ENCODE data around the gene CDH15. TPM values are rescaled to one million over a fixed set of nuclear protein-coding genes. Genes with fewer than 3 reads are reported as not detected.

CDH15 gene
- total and polyA plus RNA-seq, 2 of the 13 experiments (the other 11 are each of a cell fraction or from before 2014, with no cell fraction given), result 0.74 to 2.2 TPM

DNA sequence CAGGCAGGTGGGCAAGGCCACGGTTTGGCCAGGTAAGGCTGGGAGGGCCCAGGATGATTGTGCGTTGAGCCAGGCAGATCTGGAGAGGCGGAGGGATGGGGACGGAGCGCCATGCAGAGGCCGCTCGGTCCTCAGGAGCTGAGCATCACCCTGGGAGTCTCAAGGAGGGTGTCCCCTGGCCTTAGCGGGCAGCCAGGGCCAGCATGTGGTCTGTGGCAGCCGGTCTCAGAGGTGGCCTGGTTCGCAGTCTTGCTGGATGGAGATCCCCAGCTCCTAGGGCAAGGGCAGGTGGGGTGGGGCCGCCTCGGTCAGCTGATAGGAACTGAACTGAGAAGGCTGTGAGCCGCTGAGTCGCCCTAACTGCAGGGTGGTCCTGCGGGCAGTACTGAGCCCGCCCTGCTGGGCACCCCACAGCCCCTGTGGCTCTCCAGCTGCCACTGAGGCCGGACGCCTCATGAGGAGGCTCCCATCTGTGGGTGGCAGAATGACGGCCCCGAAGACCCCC, 11.6 kb upstream of the CDH15 start (continued):
- no peak for TF ChIP-seq ZNF329 (CRISPR knock-in tag; IDR thresholded peaks at IDR 0.05; ENCODE audit: low read depth)
- no peak for TF ChIP-seq GABPB1 (CRISPR knock-in tag; IDR thresholded peaks at IDR 0.05)
- TF ChIP-seq RAD21 (CRISPR knock-in tag; IDR thresholded peaks at IDR 0.05), result 0 out of 2 replicates have a peak, but pooled peaks have one; percentile 5
- TF ChIP-seq MIXL1 (CRISPR knock-in tag; IDR thresholded peaks at IDR 0.05), result no peak
- TF ChIP-seq ASH2L (IDR thresholded peaks at IDR 0.05; ENCODE audit: insufficient read length, low read depth, low read length), result no peak
- no peak for TF ChIP-seq MBD4 (IDR thresholded peaks at IDR 0.05; ENCODE audit: borderline replicate concordance, low read length)
- TF ChIP-seq AKNA (CRISPR knock-in tag; IDR thresholded peaks at IDR 0.05; ENCODE audit: borderline replicate concordance), result no peak
- TF ChIP-seq, protein P1, sequence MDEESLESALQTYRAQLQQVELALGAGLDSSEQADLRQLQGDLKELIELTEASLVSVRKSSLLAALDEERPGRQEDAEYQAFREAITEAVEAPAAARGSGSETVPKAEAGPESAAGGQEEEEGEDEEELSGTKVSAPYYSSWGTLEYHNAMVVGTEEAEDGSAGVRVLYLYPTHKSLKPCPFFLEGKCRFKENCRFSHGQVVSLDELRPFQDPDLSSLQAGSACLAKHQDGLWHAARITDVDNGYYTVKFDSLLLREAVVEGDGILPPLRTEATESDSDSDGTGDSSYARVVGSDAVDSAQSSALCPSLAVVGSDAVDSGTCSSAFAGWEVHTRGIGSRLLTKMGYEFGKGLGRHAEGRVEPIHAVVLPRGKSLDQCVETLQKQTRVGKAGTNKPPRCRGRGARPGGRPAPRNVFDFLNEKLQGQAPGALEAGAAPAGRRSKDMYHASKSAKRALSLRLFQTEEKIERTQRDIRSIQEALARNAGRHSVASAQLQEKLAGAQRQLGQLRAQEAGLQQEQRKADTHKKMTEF (CRISPR knock-in tag; IDR thresholded peaks at IDR 0.05), result peak; percentile 4; the same call in 1 of the 2 replicates
- TF ChIP-seq IRF2 (CRISPR knock-in tag; IDR thresholded peaks at IDR 0.05), result peak; percentile 14; the same call in 1 of the 2 replicates
- no peak for TF ChIP-seq MED13 (CRISPR knock-in tag; IDR thresholded peaks at IDR 0.05)
- TF ChIP-seq ZFP36L1 (CRISPR knock-in tag; IDR thresholded peaks at IDR 0.05), result peak; percentile 3; the same call in 1 of the 2 replicates
- TF ChIP-seq BCL3 (CRISPR knock-in tag; IDR thresholded peaks at IDR 0.05), result peak; percentile 86
- TF ChIP-seq DMAP1 (CRISPR knock-in tag; IDR thresholded peaks at IDR 0.05), result no peak
- TF ChIP-seq ZNF383 (CRISPR knock-in tag; IDR thresholded peaks at IDR 0.05; ENCODE audit: borderline replicate concordance), result no peak
- 0 out of 2 replicates have a peak, but pooled peaks have one; percentile 6 for TF ChIP-seq ZNF777 (CRISPR knock-in tag; IDR thresholded peaks at IDR 0.05)
- no peak for TF ChIP-seq GLMP (CRISPR knock-in tag; IDR thresholded peaks at IDR 0.05; ENCODE audit: borderline replicate concordance)
- no peak for TF ChIP-seq ZNF101 (CRISPR knock-in tag; IDR thresholded peaks at IDR 0.05; ENCODE audit: borderline replicate concordance, low read depth)
- TF ChIP-seq PTBP1 (IDR thresholded peaks at IDR 0.05; ENCODE audit: low read depth, low read length, poor library complexity, severe bottlenecking), result no peak
- TF ChIP-seq DRAP1 (CRISPR knock-in tag; IDR thresholded peaks at IDR 0.05), result no peak
- no peak for TF ChIP-seq POGZ (CRISPR knock-in tag; IDR thresholded peaks at IDR 0.05)
- no peak; the same call in 1 of the 2 replicates for TF ChIP-seq RCOR2 (CRISPR knock-in tag; IDR thresholded peaks at IDR 0.05)
